ENCODE data around the gene ARHGAP12.

DNA sequence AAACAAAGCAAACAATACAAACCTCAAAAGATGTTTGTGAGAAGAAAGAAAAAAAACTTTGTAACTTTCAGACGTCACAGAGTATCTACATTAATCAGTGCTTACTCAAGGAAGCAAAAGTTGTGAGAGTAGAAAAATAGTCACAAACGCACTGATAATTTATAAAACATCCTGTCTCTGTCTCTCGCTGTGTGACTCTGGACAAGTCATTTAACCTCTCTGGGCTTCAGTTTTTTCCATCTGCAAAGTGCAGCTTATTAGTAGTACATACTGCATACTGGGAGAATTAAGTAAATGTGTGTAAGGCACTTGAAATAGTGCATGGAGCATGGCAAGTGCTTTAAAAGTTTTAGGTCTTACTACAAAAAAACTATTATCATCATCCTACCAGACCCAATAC, 3.8 kb downstream of the ARHGAP12 start:
- TF ChIP-seq EZH2phosphoT487 (IDR thresholded peaks at IDR 0.05; ENCODE audit: insufficient read depth, low read depth) (no peak), EZH2 (IDR thresholded peaks at IDR 0.05; ENCODE audit: insufficient read depth, poor library complexity, severe bottlenecking) (no peak)
